Panc1 (cell line): Measurements from ENCODE around the gene S100A10. TPM values are rescaled to one million over a fixed set of nuclear protein-coding genes. Genes with fewer than 3 reads are reported as not detected.

Source experiments
- ATAC-seq: fragments of 200-7000 bp; cut with Tn5 transposase; 2 replicates; pipeline ENCODE4 v1.9.1; 2020; ENCODE audit warnings: mild to moderate bottlenecking, moderate library complexity
- BruUV-seq: library from RNA; stranded (reverse); fragments of 400-500 nt; replicated peaks from 2 replicates; lab custom pipeline; 2021; lab: Mats Ljungman, UMichigan
- CTCF ChIA-PET: fragments of 300-600 bp; sonication (Branson Sonifier 250); formaldehyde crosslinking; loops from one replicate; lab custom pipeline; 2022; ENCODE audit warnings: antibody characterized with exemption; lab: Charles Lee
- POLR2A ChIA-PET: fragments of 300-600 bp; sonication (Branson Sonifier 250); formaldehyde crosslinking; loops from one replicate; lab custom pipeline; 2022; ENCODE audit warnings: antibody characterized with exemption; lab: Charles Lee
- DNase-seq: peaks from one replicate; pipeline ENCODE4 v3.0.0-alpha.2; 2010; ENCODE audit warnings: low read depth, low spot score
- H3K27ac ChIP-seq: 2 replicates; pipeline ENCODE4 v1.5.1; 2011; ENCODE audit warnings: mild to moderate bottlenecking, low read length, inconsistent platforms
- H3K27me3 ChIP-seq: fragments of 200-500 bp; sonication (Bioruptor generic); 2 replicates; pipeline ENCODE4 v1.6.0; 2014; ENCODE audit warnings: low read length, inconsistent platforms; ENCODE audit not compliant: control insufficient read depth, insufficient read depth
- H3K36me3 ChIP-seq: fragments of 200-500 bp; sonication (Bioruptor generic); 2 replicates; pipeline ENCODE4 v1.5.1; 2014; ENCODE audit warnings: inconsistent platforms, mild to moderate bottlenecking, low read length, moderate library complexity; ENCODE audit not compliant: control insufficient read depth, insufficient read depth
- H3K4me1 ChIP-seq: 2 replicates; pipeline ENCODE4 v1.5.1; 2011; ENCODE audit warnings: inconsistent platforms, mild to moderate bottlenecking, low read length, moderate library complexity; ENCODE audit not compliant: control insufficient read depth, insufficient read depth
- H3K4me3 ChIP-seq, 2 experiments: 2 replicates each; pipeline ENCODE4 v1.5.1; 2011 to 2012; ENCODE audit warnings: low read depth in 2 of 2, low read length in 2 of 2, mild to moderate bottlenecking in 2 of 2, inconsistent platforms in 1 of 2, moderate library complexity in 1 of 2
- H3K9me3 ChIP-seq: fragments of 200-500 bp; sonication (Bioruptor generic); 2 replicates; pipeline ENCODE4 v1.5.1; 2014; ENCODE audit warnings: low read depth, mild to moderate bottlenecking, inconsistent platforms, low read length, moderate library complexity; ENCODE audit not compliant: control insufficient read depth, insufficient read depth
- CTCF ChIP-seq: fragments of 450-650 bp; IDR thresholded peaks from 2 replicates; pipeline ENCODE4 v1.5.1; 2017; ENCODE audit warnings: mild to moderate bottlenecking
- POLR2AphosphoS5 ChIP-seq: IDR thresholded peaks from 2 replicates; pipeline ENCODE4 v1.6.1; 2012; ENCODE audit warnings: mild to moderate bottlenecking, low read depth, low read length, moderate library complexity
- SIN3A ChIP-seq: IDR thresholded peaks from 2 replicates; pipeline ENCODE4 v1.6.1; 2012; ENCODE audit warnings: low read depth, mild to moderate bottlenecking, low read length, moderate library complexity, borderline replicate concordance; ENCODE audit not compliant: insufficient read depth
- TCF7L2 ChIP-seq: IDR thresholded peaks from 2 replicates; pipeline ENCODE4 v1.6.1; 2011; ENCODE audit warnings: mild to moderate bottlenecking, low read depth, low read length, inconsistent platforms
- in situ Hi-C: cut with HindIII; loops from 2 replicates; pipeline ENCODE4 v1.10.0; 2016; ENCODE audit warnings: low sequenced_read_pairs, low pct_unique_long_range_greater_than_20kb
- intact Hi-C: fragments of 100-400 bp; cut with micrococcal nuclease; formaldehyde crosslinking; loops from one replicate; pipeline ENCODE4 v1.10.0; 2022; ENCODE audit not compliant: unreplicated experiment
- total RNA-seq: library from RNA; stranded (reverse); gene quantifications from one replicate; pipeline ENCODE4 v1.2.1, GENCODE V29; 2021; ENCODE audit not compliant: unreplicated experiment
- TF ChIP-seq, protein P1 (sequence below), 2 experiments: IDR thresholded peaks; 2 replicates each; pipeline ENCODE4 v1.6.1; 2011 to 2012; ENCODE audit warnings: low read depth in 2 of 2, control low read depth in 1 of 2, low read length in 1 of 2, mild to moderate bottlenecking in 1 of 2, moderate library complexity in 1 of 2; ENCODE audit not compliant: insufficient read depth in 1 of 2

The S100A10 gene
- total RNA-seq, 1 experiment from 2014 or later, result 1,621 TPM

GRCh38 chr1:151968058-151968457 lies 25.6 kb downstream of the S100A10 start:
- peak overlapping the region; percentile 93 for H3K27ac ChIP-seq
- no peak for DNase-seq
- H3K27me3 ChIP-seq, result no peaks in the 10 kb centered on the region
- intact Hi-C loops (loop anchor here (1.0 to 5.0 kb wide), 3 partner anchors 28 to 36 kb away; no protein-coding TSS in a partner anchor), in situ Hi-C loops (no loop called here)
- H3K36me3 ChIP-seq, result no peaks in the 10 kb centered on the region
- peaks cover 61% of the 10 kb centered on the region for H3K4me1 ChIP-seq
- ChIA-PET CTCF (interaction anchor here (0.7 to 2.4 kb wide), 8 partner anchors 9 to 50 kb away, joined by 3 to 27 read pairs (median 4); no protein-coding TSS in a partner anchor), POLR2A (interaction anchor here (0.7 to 1.3 kb wide), 4 partner anchors 13 to 33 kb away, joined by 3 to 6 read pairs (median 4); no protein-coding TSS in a partner anchor)
- H3K4me3 ChIP-seq, result no peak overlapping the region
- TF ChIP-seq CTCF, result peak; percentile 86
- no peak for TF ChIP-seq SIN3A
- TF ChIP-seq POLR2AphosphoS5, result no peak
- no TSS peak for BruUV-seq
- H3K9me3 ChIP-seq, result no peaks in the 10 kb centered on the region
- ATAC-seq, result peak; percentile 71

- ATAC-seq (no peak), DNase-seq (no peak)
- Histone ChIP-seq H3K27ac (peak overlapping the region; percentile 93), H3K9me3 (no peaks in the 10 kb centered on the region), H3K36me3 (no peaks in the 10 kb centered on the region), H3K4me1 (peaks cover 52% of the 10 kb centered on the region), H3K4me3 (no peak overlapping the region), H3K27me3 (no peaks in the 10 kb centered on the region)
- BruUV-seq, result no TSS peak
- in situ Hi-C loops (no loop called here), intact Hi-C loops (loop anchor here (5.0 kb wide), 1 partner anchor 35 kb away; no protein-coding TSS in a partner anchor)
- ChIA-PET CTCF (interaction anchor here (0.6 to 2.4 kb wide), 4 partner anchors 28 to 47 kb away, joined by 4 to 27 read pairs (median 6); no protein-coding TSS in a partner anchor), POLR2A (no interaction called here)
- no peak for TF ChIP-seq POLR2AphosphoS5
Observed at GRCh38 chr1:151967091-151967490, 26.6 kb downstream of the S100A10 start.

DNA sequence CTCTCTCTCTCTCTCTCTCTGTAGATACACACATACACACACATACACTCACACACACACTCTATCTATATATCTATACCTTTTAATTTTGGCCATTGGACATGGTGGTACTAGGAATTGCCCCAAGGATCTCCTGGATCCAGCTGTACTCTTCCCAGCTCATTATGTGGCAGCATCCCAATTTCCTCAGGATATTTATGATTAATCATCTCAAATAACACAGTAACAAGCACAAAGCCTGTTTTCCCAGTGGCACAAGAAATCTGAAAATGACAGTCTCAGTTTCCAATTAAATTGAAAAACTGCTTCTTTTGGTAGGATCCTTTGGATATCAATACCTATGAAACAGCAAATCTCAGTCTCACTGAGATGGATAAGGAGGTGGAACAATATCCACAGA lies 27.6 kb downstream of the S100A10 start:
- H3K36me3 ChIP-seq, result no peaks in the 10 kb centered on the region
- in situ Hi-C loops (no loop called here), intact Hi-C loops (loop anchor here (5.0 kb wide), 1 partner anchor 34 kb away; no protein-coding TSS in a partner anchor)
- no peaks in the 10 kb centered on the region for H3K27me3 ChIP-seq
- H3K4me3 ChIP-seq, result no peak overlapping the region
- DNase-seq (no peak), ATAC-seq (no peak)
- no peaks in the 10 kb centered on the region for H3K9me3 ChIP-seq
- CTCF ChIA-PET, result no interaction called here
- POLR2A ChIA-PET, result interaction anchor here (0.6 kb wide), 1 partner anchor 27 kb away, joined by 4 read pairs; no protein-coding TSS in a partner anchor
- peak overlapping the region; percentile 93 for H3K27ac ChIP-seq
- peaks cover 41% of the 10 kb centered on the region for H3K4me1 ChIP-seq
- no peak for TF ChIP-seq TCF7L2
- TF ChIP-seq, protein P1, sequence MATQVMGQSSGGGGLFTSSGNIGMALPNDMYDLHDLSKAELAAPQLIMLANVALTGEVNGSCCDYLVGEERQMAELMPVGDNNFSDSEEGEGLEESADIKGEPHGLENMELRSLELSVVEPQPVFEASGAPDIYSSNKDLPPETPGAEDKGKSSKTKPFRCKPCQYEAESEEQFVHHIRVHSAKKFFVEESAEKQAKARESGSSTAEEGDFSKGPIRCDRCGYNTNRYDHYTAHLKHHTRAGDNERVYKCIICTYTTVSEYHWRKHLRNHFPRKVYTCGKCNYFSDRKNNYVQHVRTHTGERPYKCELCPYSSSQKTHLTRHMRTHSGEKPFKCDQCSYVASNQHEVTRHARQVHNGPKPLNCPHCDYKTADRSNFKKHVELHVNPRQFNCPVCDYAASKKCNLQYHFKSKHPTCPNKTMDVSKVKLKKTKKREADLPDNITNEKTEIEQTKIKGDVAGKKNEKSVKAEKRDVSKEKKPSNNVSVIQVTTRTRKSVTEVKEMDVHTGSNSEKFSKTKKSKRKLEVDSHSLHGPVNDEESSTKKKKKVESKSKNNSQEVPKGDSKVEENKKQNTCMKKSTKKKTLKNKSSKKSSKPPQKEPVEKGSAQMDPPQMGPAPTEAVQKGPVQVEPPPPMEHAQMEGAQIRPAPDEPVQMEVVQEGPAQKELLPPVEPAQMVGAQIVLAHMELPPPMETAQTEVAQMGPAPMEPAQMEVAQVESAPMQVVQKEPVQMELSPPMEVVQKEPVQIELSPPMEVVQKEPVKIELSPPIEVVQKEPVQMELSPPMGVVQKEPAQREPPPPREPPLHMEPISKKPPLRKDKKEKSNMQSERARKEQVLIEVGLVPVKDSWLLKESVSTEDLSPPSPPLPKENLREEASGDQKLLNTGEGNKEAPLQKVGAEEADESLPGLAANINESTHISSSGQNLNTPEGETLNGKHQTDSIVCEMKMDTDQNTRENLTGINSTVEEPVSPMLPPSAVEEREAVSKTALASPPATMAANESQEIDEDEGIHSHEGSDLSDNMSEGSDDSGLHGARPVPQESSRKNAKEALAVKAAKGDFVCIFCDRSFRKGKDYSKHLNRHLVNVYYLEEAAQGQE (IDR thresholded peaks at IDR 0.05; ENCODE audit: insufficient read depth in 1 of 2, low read depth in 2 of 2, low read length in 1 of 2), result no peak
- no peak for TF ChIP-seq CTCF
- TF ChIP-seq SIN3A, result no peak
- no peak for TF ChIP-seq POLR2AphosphoS5
- no TSS peak for BruUV-seq
